ENCODE measurements around the gene RAB17.

The RAB17 gene

GRCh38 chr2:237538901-237539300, 51.6 kb downstream of the RAB17 start:
- no peak for DNase-seq (ENCODE audit: low read depth in 2 of 2)

DNA sequence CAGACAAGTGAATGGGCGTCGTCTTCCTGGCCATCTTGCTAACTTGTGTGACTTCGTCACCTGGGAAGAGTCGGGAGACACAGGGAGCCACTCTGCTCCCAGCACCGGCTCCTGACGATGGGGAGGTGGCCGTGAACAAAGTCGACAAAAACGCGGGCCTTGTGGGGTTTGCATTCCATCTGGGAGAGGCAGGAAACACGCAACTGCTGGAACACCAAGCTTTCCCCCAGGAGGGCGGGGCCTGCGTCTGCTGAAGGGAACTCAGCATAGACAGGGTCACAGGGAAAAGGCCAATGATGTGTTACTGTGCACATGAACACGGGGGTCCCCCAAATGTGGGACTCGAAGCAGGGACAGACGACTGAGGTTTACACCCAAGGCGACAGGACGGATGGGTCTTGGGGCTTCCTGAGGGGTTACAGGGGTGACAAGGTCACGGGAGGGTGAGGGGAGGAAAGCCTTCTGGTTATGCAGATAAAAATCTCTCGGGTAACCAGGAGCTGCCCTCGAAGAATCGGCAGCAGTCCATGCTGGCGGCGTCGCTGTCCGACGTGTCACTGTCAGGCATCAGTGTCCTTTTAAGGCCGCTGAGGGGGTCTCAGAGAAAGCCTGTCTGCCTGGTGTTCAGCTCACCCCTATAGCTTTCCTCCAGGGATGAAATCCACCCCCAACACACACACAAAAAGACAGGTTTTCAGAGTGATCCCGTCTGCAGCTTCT, 52.4 kb downstream of the RAB17 start:
- no peak for DNase-seq (ENCODE audit: low read depth in 2 of 2)

DNA sequence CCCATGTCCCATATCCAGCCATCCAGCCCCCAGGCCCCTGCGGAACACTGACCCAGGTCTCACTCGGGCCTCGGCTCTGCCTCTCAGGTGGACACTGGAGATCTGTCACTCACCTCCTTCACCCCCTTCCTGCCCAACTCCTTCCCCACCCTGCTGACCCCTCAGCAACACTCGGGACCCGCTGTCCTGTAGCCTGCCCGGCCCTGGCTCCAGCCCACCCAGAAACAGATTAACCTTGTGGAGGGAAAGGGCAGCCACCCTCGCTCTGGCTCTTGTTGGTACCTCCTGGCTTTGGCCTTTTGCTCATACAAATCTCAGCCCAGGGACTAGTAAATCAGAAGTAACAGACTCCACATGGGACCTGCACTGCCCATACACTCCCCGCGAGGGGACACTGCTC, 53.9 kb downstream of the RAB17 start:
- no peak for DNase-seq (ENCODE audit: low read depth in 2 of 2)

- DNase-seq (ENCODE audit: low read depth in 2 of 2): no peak
Measured at GRCh38 chr2:237536083-237536415, 54.5 kb downstream of the RAB17 start.

DNA sequence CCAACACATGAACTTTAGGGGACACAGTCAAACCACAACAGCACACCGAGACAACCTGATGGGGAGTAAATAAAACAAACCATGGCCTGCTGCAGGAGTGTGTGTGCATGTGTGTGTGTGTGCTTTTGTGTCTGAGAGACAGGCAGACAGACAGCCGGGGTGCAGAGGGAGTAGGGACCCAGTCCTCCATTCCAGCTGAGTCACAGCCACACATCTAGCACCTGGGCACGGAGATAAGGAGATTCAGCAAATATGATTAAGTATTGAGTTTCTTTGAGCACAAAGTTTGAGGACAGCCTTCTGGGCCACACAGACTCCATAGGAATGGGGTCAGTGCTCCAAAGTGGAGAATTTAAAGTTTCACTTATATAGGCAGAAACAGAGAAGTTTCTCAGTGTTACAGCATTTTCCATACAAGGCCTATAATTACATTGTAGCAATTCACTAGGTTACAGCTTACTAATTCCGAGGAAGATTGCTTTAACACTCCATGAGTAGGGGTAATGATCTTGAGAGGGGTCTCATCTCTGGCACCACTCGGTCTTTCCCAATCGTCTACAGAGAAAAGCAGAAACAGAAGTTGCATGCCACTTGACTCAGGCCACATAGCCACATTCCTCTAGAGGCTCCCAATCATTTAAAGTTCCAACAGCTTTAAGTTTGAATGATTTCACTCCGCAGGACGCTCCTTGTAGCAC, 55.0 kb downstream of the RAB17 start:
- DNase-seq (ENCODE audit: low read depth in 2 of 2): no peak

DNA sequence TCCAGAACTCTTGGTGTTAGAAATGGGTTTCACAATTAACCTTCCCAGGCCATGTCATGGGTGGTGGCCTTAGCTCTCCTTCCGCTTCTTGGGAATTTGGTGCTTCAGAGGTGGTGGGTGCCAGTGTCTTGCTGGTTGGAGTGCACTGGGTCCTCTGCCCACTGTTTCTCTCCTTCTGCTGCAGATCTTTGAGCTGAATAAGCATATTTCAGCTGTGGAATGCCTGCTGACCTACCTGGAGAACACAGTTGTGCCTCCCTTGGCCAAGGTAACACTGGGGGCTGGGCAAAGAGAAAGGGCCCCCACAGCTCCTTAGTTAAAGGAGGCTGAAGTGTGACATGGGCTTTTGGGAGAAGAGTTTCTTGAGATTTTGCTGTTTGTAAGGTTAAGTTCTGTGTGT, 56.2 kb downstream of the RAB17 start:
- DNase-seq (ENCODE audit: low read depth in 2 of 2): no peak

- DNase-seq (ENCODE audit: low read depth in 2 of 2): no peak
Measured at GRCh38 chr2:237533668-237534161, 56.8 kb downstream of the RAB17 start.

DNA sequence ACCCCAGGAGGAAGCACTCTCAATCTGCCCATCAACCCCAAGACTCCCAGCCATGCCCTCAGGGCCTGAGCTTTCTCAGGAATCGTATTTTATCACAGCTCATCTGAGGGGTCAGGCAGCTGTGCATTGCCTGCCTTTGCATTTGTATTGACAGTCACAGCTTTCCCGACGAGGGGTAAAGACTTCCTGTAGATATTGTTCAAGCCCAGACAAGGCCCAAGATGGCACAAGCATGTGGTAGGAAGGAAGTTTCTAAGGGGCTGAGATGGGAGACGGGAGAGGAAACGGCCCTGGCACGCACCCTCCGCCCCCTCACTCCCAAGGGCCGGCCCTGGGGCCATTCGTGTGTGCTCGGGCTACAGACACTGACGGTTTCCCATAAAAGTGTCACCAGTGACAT, 58.4 kb downstream of the RAB17 start:
- no peak for DNase-seq (ENCODE audit: low read depth in 2 of 2)

GRCh38 chr2:237530472-237531433, 59.8 kb downstream of the RAB17 start:
- DNase-seq (ENCODE audit: low read depth in 2 of 2): no peak

- DNase-seq (ENCODE audit: low read depth in 2 of 2): no peak
Measured at GRCh38 chr2:237529452-237530402, 60.8 kb downstream of the RAB17 start.

GRCh38 chr2:237527766-237528165, 62.8 kb downstream of the RAB17 start:
- DNase-seq (ENCODE audit: low read depth in 2 of 2): no peak

DNA sequence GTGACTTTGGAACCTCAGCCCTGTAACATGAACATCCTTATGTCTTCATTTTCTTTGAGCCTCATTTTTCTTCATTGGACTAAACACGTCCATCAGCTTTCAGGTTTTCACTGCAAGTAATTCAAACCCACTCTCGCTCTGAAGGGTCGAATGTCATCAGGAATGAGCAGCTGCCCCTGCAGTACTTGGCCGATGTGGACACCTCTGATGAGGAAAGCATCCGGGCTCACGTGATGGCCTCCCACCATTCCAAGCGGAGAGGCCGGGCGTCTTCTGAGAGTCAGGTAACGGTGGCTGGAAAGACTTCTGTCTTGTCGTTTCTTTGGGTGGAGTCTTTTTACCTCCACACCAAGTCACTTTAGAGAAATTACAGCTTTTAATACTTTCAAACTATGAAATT, 63.3 kb downstream of the RAB17 start:
- no peak for DNase-seq (ENCODE audit: low read depth in 2 of 2)

- DNase-seq (ENCODE audit: low read depth in 2 of 2): no peak
Measured at GRCh38 chr2:237525559-237526157, 64.9 kb downstream of the RAB17 start.

GRCh38 chr2:237524631-237525030, 65.9 kb downstream of the RAB17 start:
- DNase-seq (ENCODE audit: low read depth in 2 of 2): no peak
